HPDE6-E6E7 (cell line): ENCODE measurements around the gene ASCL5.

Source experiments
- DNase-seq: peaks from one replicate; pipeline ENCODE4 v3.0.0; 2011; ENCODE audit warnings: missing footprints; ENCODE audit errors: extremely low spot score

ASCL5 gene

GRCh38 chr1:201153474-201154388, 26.7 kb upstream of the ASCL5 start:
- peak; percentile 64 for DNase-seq

DNA sequence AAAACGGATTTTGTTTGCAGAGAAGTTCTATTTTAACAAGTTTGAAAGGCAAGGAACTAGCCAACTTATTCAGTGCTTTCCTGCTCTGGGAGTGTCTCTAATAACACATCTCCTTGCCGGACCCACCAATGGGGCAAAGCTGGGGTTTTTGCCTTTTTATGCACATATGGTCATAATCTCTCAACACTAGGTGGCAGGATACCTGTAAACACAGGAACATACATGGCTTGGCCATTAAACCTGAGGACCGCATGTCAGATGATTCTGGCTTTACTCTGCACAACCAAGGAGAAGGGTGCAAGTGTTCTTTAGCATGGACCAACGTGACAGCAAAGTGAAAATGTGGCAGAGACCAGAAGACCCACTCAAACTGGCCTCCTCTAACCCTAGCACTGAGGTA, 22.4 kb upstream of the ASCL5 start:
- peak; percentile 53 for DNase-seq

DNA sequence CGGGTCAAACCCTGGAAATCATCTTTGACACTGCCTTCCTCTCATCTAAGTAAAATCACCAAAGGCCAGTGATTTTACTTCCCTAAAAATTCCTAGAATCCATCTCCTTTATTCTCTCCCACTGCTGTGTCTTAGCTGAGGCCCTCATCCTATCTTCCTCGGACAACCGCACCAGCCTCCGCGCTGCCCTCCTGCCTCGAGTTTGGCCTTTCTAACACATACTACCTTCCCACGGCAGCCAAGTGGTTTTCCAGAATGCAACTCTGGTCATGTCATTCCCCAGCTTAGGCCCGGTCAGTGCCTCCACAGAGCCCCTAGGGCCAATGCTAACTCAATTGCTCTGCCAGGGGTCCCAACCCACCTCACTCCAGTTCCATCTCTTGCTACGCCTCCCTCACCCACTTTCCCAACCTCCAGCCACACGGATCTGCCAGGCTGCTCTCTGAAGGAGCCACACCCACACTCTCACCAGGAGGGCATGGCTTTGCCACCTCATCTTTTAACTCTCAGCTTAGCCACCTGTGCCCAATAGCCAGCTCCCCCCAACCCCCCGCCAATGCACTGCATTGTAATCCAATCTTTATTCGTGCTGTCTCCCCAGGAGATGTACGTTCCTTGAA, 20.5 kb upstream of the ASCL5 start:
- no peak for DNase-seq

DNA sequence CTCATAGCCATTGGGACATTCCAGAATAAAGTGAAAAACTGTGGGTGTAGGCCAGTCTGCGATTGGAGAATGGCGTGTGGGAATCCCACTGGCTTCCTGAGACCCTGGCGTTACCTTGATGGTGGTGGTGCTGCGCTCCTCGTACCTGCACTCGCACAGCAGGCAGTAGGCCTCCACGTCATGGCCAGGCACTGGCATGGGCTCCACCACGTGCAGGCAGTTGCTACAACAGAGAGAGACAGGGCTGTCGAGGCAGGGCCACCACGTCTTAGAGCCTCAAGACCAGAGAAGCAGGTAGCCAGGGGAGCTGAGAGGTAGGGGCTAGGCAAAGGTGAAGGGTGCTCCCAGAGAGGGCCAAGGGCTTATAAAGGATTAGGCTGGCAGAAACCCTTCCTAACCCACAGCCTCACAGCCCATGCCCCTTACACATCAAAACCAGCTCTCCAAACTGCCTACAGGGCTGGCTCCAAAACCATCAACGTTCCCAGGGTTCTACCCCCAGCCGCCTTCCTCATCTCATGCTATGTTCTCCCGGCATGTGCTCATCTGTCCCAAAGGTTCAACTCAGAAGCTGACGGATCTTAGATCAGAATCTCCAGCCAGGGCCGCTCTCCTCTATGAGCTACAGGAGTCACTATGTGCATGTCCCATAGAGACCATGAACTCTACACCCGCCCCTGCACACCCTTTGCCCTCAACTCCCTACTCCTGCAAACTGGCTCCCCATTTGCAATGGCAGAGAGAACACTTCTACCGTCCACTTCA, 19.8 kb upstream of the ASCL5 start:
- no peak for DNase-seq

DNA sequence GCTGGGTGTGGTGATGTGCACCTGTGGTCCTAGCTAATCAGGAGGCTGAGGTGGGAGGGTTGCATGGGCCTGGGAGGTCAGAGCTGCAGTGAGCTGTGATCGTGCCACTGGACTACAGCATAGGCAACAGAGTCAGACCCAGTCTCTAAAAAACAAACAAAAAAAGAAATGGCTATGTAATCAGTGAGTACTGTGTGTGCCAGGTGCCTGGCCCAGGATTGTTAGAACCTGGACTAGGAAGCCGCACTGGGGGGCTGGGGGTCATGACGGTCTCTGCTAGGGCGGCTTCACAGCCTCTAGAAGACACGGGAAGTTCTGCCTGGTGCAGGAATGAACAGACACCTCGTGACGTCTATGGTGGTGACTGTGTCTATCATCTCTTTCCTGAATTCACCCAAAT, 18.8 kb upstream of the ASCL5 start:
- DNase-seq, result no peak

DNA sequence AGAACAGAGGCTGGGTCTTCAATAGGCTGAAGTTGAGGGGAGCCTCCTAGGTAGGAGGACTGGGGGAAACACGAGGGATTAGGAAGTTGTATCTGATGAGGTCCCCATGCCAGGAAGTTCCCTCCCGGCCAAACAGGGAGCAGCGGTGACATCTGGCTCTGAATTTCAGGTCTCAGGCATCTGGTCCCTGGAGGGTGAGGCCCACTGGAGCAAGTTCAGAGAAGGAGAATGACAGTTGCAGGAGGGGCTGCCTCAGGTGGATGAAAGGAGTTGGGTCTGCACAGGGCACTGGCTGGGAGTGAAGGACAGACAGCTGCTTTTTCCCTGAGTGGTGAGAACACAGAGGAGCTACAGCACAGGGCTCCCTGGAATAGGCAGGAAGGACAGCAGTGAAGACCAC, 18.1 kb upstream of the ASCL5 start:
- DNase-seq, result no peak

- DNase-seq, result no peak
Measured at GRCh38 chr1:201144701-201145100, 17.7 kb upstream of the ASCL5 start.

- DNase-seq, result no peak
Measured at GRCh38 chr1:201143726-201144635, 17.0 kb upstream of the ASCL5 start.

DNA sequence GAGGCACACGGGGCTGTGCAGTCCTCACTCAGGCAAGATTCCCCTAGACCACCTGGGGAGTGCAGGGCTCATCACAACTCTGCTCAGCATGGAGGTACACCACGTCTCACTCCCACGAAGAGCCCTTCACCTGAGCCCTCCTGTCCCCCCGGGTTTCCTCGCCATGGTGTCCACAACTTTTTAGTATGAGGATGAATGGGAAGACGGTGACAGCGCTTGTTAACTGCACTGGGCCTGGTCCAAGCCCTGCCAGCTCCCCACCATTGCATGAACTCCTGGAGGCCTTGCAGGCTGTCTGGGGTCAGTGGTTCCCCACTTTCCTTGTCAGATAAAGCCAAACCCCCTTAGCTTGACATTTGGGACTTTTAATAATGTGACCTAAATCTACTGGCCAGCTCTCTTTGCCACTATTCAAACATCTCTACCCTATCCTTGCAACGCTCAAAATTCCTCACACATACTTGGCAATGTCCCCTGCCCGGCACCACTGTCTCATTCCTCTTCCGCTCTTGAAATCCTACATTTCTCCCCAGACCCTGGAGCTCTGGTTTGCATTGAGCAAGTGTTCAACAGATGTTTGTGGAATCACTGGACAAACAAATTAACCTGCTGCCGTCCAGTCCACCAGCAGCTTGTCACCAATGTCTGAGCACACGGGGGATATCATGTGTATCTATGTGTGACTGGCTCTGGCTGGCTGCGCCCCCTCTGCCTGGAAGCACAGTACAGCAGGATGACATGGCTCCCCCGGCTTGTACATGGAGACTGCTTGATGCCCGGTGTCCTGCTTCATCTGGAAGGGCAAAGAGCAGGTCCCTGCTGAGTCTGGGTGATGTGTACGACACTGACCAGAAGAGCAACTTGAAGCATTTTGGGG, 16.1 kb upstream of the ASCL5 start:
- no peak for DNase-seq

- no peak for DNase-seq
Measured at GRCh38 chr1:201142011-201142848, 15.2 kb upstream of the ASCL5 start.

DNA sequence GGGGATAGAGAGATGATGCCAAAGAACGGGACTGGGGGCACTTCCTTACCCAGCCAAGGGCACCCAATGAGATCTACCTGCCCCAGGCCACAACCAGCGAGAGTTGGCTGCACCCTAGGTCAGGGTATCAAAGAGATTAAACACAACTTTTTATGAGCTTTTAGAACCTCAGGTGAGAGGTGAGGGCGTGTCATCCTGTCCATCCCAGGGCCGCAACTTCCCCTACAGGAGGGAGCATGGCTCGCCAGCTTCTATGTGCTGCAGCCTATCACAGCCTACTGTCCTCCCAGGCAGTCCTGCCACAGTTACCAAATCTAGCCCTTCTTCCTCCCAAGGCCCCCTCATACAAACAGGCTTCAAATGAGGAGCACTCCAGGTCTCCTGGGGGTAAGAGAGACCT, 14.4 kb upstream of the ASCL5 start:
- no peak for DNase-seq

- no peak for DNase-seq
Measured at GRCh38 chr1:201140941-201141260, 13.9 kb upstream of the ASCL5 start.

DNA sequence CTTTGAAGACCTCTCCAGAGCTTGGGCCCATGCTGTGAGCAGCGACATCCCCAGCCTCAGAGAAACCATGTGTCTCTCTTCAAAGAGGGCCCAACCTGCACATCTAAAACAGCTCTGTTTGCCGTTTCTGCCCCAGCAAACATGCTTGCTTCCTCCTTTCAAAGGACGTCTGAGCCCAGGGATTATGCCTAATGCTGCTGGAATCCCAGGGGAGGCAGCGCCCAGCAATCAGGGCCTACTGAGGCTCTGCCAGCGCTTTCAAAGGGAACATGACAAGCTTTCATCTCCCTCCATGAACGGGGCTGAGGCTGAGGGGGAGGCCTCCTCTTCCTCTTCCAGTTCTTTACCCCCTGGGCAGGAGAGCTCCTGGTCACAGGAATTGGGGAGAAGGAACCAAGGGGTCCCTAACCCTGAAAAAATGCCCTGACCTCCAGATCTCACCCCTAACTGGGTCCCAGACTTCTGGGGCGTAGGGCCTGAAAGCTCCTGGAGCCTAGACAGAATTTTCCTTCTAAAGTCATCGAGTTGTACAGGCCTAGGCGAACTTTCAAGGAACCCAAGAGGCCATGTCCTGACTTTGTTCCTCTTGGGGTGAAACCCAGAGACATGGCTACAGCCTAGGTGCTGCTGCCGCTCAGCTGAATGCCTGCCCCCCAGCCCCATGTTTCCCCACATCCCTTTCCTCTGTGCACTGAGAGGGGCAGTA, 13.4 kb upstream of the ASCL5 start:
- DNase-seq, result no peak

- DNase-seq, result no peak
Measured at GRCh38 chr1:201139756-201140155, 12.8 kb upstream of the ASCL5 start.

- DNase-seq, result no peak
Measured at GRCh38 chr1:201139306-201139705, 12.3 kb upstream of the ASCL5 start.

DNA sequence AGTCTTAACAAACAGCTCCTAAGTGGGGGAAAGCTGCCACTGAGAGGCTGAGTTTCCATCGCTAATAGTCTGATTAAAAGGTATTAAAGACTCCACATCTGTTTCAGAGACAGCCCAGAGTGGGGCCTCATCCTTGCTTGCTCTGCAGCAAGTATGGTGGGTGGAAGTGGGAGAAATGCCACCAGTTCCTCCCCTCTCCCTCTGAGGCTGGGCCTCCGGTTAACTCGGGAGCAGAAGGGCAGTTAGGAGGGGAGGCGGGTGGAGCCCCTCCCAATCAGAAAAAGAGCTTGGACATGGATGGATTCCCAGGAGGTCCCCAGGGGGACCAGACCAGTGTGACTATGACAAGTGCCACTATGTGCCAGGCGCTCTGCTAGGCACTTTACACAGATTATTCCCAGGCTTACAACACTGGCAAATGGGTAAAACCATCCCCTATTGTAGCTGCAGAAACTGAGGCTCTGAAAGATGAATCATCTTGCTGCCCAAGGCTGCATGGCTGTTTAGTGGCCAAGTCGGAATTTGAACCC, 11.4 kb upstream of the ASCL5 start:
- no peak for DNase-seq

DNA sequence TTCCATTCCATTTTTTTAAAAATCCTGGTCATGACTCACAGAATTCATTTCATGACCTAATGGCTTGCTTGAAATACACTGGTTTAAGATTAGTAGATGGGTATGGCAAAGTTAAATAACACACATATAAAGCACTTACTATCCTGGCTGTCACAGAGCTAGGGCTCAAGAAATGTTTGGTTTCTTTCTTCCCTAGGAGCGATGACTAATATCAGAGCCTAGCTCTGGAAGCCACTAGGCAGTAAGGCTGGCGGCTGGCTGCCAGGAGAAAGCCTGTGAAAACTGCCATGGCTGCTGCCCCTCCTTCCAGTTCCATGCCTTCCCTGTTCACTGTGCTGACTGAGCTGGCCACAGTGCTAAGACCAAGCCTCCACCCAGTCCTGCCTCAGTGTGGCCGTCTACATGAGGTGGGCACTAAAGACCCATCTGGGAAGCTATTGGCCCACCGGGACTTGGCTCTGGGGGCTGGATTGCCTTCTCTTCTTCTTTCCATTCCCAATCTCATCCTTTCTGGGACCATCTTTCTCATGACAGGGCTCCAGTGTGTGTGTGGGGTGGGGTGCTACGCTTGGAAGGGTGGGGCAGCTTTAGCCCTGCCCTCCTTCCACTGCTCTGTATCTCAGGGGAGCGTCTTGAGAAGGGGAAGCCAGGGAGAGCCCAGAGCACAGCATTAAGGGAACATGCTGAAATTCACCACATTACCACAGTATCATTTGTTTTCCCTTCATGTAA, 10.8 kb upstream of the ASCL5 start:
- DNase-seq, result no peak

GRCh38 chr1:201137024-201137392, 10.0 kb upstream of the ASCL5 start:
- DNase-seq, result no peak
